Activated CD8-positive, alpha-beta memory T cell treated with anti-CD3 and anti-CD28 coated beads for 48 hours (primary cell): Measurements from ENCODE around the gene GGA3.

ENCODE experiments used
- DNase-seq, 3 experiments: peaks; one replicate each; pipeline ENCODE4 v3.0.0-alpha.2; 2020; ENCODE audit warnings: low read depth in 2 of 3, low spot score in 2 of 3

Gene GGA3

GRCh38 chr17:75250009-75250471, 11.4 kb downstream of the GGA3 start:
- DNase-seq: peak; percentile 40 to 61 (median 50)

GRCh38 chr17:75249564-75249963, 11.8 kb downstream of the GGA3 start:
- DNase-seq: no peak

GRCh38 chr17:75246404-75246803, 15.0 kb downstream of the GGA3 start:
- DNase-seq: no peak

- DNase-seq: no peak
Measured at GRCh38 chr17:75245011-75245410, 16.4 kb downstream of the GGA3 start.

- no peak for DNase-seq
Measured at GRCh38 chr17:75244133-75244866, 17.1 kb downstream of the GGA3 start.

GRCh38 chr17:75242461-75243042, 18.9 kb downstream of the GGA3 start:
- no peak for DNase-seq

- no peak for DNase-seq
Measured at GRCh38 chr17:75241996-75242460, 19.4 kb downstream of the GGA3 start.

- no peak for DNase-seq
Measured at GRCh38 chr17:75241502-75241901, 19.9 kb downstream of the GGA3 start.

GRCh38 chr17:75241143-75241430, 20.3 kb downstream of the GGA3 start:
- DNase-seq: no peak

GRCh38 chr17:75240394-75241142, 20.8 kb downstream of the GGA3 start:
- DNase-seq: no peak

GRCh38 chr17:75239778-75240393, 21.5 kb downstream of the GGA3 start:
- DNase-seq: no peak

GRCh38 chr17:75239214-75239613, 22.2 kb downstream of the GGA3 start:
- no peak for DNase-seq

GRCh38 chr17:75238684-75239191, 22.7 kb downstream of the GGA3 start:
- no peak for DNase-seq

- no peak for DNase-seq
Measured at GRCh38 chr17:75238020-75238580, 23.3 kb downstream of the GGA3 start.

GRCh38 chr17:75237100-75238014, 24.0 kb downstream of the GGA3 start:
- DNase-seq: no peak

GRCh38 chr17:75232786-75233185, 28.6 kb downstream of the GGA3 start:
- no peak for DNase-seq

- no peak for DNase-seq
Measured at GRCh38 chr17:75231741-75232464, 29.5 kb downstream of the GGA3 start.

- no peak for DNase-seq
Measured at GRCh38 chr17:75231071-75231470, 30.3 kb downstream of the GGA3 start.

- DNase-seq: no peak
Measured at GRCh38 chr17:75228847-75229246, 32.6 kb downstream of the GGA3 start.

GRCh38 chr17:75228305-75228704, 33.1 kb downstream of the GGA3 start:
- DNase-seq: no peak
